OCI-LY7 (cell line): ENCODE results near the gene CRIP1. TPM values are rescaled to one million over a fixed set of nuclear protein-coding genes. Genes with fewer than 3 reads are reported as not detected.

Experiments
- Bru-seq: library from RNA; stranded (reverse); fragments of 400-500 nt; gene quantifications from one replicate; lab custom pipeline; 2021; lab: Mats Ljungman, UMichigan
- BruChase-seq, 2 experiments: library from RNA; stranded (reverse); fragments of 400-500 nt; gene quantifications; one replicate each; lab custom pipeline; 2021; lab: Mats Ljungman, UMichigan
- BruUV-seq: library from RNA; stranded (reverse); fragments of 400-500 nt; replicated peaks from 2 replicates; lab custom pipeline; 2021; lab: Mats Ljungman, UMichigan
- CTCF ChIA-PET: fragments of 300-600 bp; sonication (Branson Sonifier 250); formaldehyde crosslinking; loops from one replicate; lab custom pipeline; 2022; ENCODE audit warnings: antibody characterized with exemption; ENCODE audit not compliant: unreplicated experiment; lab: Charles Lee
- POLR2A ChIA-PET: fragments of 300-600 bp; sonication (Branson Sonifier 250); formaldehyde crosslinking; loops from one replicate; lab custom pipeline; 2022; ENCODE audit warnings: antibody characterized with exemption; lab: Charles Lee
- DNase-seq: peaks from one replicate; pipeline ENCODE4 v3.0.0-alpha.2; 2015; ENCODE audit warnings: low spot score
- H2AFZ ChIP-seq: fragments of 200-600 bp; sonication (generic), shearing (Covaris generic); 2 replicates; pipeline ENCODE4 v1.6.1; 2014; ENCODE audit warnings: mild to moderate bottlenecking, antibody characterized with exemption, low read length, moderate library complexity
- H3K27ac ChIP-seq: fragments of 200-600 bp; sonication (generic); 2 replicates; pipeline ENCODE4 v1.5.1; 2014; ENCODE audit warnings: mixed run types, low read depth, mild to moderate bottlenecking, moderate library complexity, low read length, inconsistent platforms; ENCODE audit not compliant: poor library complexity, severe bottlenecking
- H3K36me3 ChIP-seq: fragments of 200-600 bp; sonication (generic); 2 replicates; pipeline ENCODE4 v1.6.1; 2014; ENCODE audit warnings: mild to moderate bottlenecking, antibody characterized with exemption, low read length, moderate library complexity, mixed read lengths; ENCODE audit not compliant: insufficient read depth
- H3K4me1 ChIP-seq: fragments of 200-600 bp; sonication (generic); 2 replicates; pipeline ENCODE4 v1.5.1; 2014; ENCODE audit warnings: mild to moderate bottlenecking, low read length; ENCODE audit not compliant: insufficient read depth, poor library complexity, severe bottlenecking
- H3K4me2 ChIP-seq: fragments of 200-600 bp; sonication (generic); 2 replicates; pipeline ENCODE4 v1.6.1; 2014; ENCODE audit warnings: mild to moderate bottlenecking, low read length
- H3K4me3 ChIP-seq: fragments of 200-600 bp; sonication (generic); 2 replicates; pipeline ENCODE4 v1.5.1; 2014; ENCODE audit warnings: mild to moderate bottlenecking, low read depth, low read length; ENCODE audit not compliant: poor library complexity, severe bottlenecking
- H3K79me2 ChIP-seq: fragments of 200-600 bp; sonication (generic); 2 replicates; pipeline ENCODE4 v1.6.1; 2016; ENCODE audit warnings: low read depth, mild to moderate bottlenecking, low read length, moderate library complexity, mixed read lengths; ENCODE audit not compliant: insufficient read depth
- H3K9me2 ChIP-seq: fragments of 200-600 bp; sonication (generic); 2 replicates; pipeline ENCODE4 v1.6.1; 2016; ENCODE audit warnings: mild to moderate bottlenecking, low read length, mixed read lengths; ENCODE audit not compliant: insufficient read depth
- H3K9me3 ChIP-seq: fragments of 200-600 bp; sonication (generic); 2 replicates; pipeline ENCODE4 v1.6.1; 2014; ENCODE audit warnings: mild to moderate bottlenecking, mixed run types, low read length, mixed read lengths
- H4K20me1 ChIP-seq: fragments of 200-600 bp; sonication (generic); 2 replicates; pipeline ENCODE4 v1.6.1; 2014; ENCODE audit warnings: mild to moderate bottlenecking, antibody characterized with exemption, low read length, moderate library complexity, mixed read lengths; ENCODE audit not compliant: insufficient read depth
- CTCF ChIP-seq: fragments of 200-600 bp; sonication (generic); conservative IDR thresholded peaks from 2 replicates; pipeline ENCODE4 v1.5.1; 2014; ENCODE audit warnings: mild to moderate bottlenecking, antibody characterized with exemption, low read length, moderate library complexity, mixed read lengths
- EZH2phosphoT487 ChIP-seq: fragments of 200-600 bp; sonication (generic); IDR thresholded peaks from 2 replicates; pipeline ENCODE4 v1.6.1; 2018; ENCODE audit warnings: low read depth, borderline replicate concordance, mild to moderate bottlenecking, mixed run types, antibody characterized with exemption, low read length, moderate library complexity, mixed read lengths
- intact Hi-C: fragments of 100-400 bp; cut with micrococcal nuclease; formaldehyde crosslinking; loops from one replicate; pipeline ENCODE4 v1.10.0; 2022; ENCODE audit not compliant: unreplicated experiment
- long read RNA-seq: library from polyadenylated mRNA; stranded (forward); transcript quantifications from one replicate; pipeline ENCODE4 v2.0.0, GENCODE V29; 2022
- total RNA-seq, 2 experiments: library from RNA; depleted of rRNA in 1 of 2; stranded (reverse); fragments of >200 nt in 1 of 2; shearing (Covaris generic) in 1 of 2; gene quantifications; 2 replicates each; pipeline ENCODE4 v1.2.3, GENCODE V29; 2014 to 2022

The CRIP1 gene
- total RNA-seq (2014; rRNA removed; shearing (Covaris generic)) = 4.1 and 4.6 TPM in 2 replicates
- 1.5 TPM in 1 of 2 replicates, not detected in the other for total RNA-seq (2022)
- Bru-seq, nascent RNA = percentile 19 among the genes with signal in this experiment
- not detected for BruChase-seq, experiment 1, labeled RNA remaining after a 6-hour chase
- percentile 19 among the genes with signal in this experiment for BruChase-seq, experiment 2, labeled RNA remaining after a 2-hour chase
- long read RNA-seq, partial matches to known transcripts = 0 of 4 reads
- long read RNA-seq, other reads (novel, unspliced or antisense) = 0 of 4 reads

GRCh38 chr14:105486163-105486973, at the start of gene CRIP1:
TSS of gene CRIP1 (plus strand) at chr14:105486886. CDS start at chr14:105487260, 374 bp downstream.
- H3K4me3 ChIP-seq = peak within 1 kb of the TSS; percentile 35
- CTCF ChIA-PET = no interaction called here
- H4K20me1 ChIP-seq = no peaks in the 10 kb centered on the region
- TF ChIP-seq CTCF (no peak), EZH2phosphoT487 (no peak)
- intact Hi-C loops = no loop called here
- no peaks in the 10 kb centered on the region for H3K36me3 ChIP-seq
- no peaks in the 10 kb centered on the region for H3K9me2 ChIP-seq
- DNase-seq = no peak
- POLR2A ChIA-PET = no interaction called here
- no peaks in the 10 kb centered on the region for H3K9me3 ChIP-seq
- peak within 1 kb of the TSS; percentile 60 for H3K4me2 ChIP-seq
- no TSS peak for BruUV-seq
- no peak within 1 kb of the TSS for H3K27ac ChIP-seq
- no peaks in the 10 kb centered on the region for H3K79me2 ChIP-seq
- no peak within 1 kb of the TSS for H2AFZ ChIP-seq
- peaks cover 33% of the 10 kb centered on the region for H3K4me1 ChIP-seq

GRCh38 chr14:105436891-105437722, 49.6 kb upstream of the CRIP1 start:
- no peak for TF ChIP-seq EZH2phosphoT487
- TF ChIP-seq CTCF = no peak
- H2AFZ ChIP-seq = no peak overlapping the region
- H3K4me3 ChIP-seq = no peak overlapping the region
- H3K4me2 ChIP-seq = no peak overlapping the region
- ChIA-PET CTCF (no interaction called here), POLR2A (no interaction called here)
- peaks cover 15% of the 10 kb centered on the region for H3K9me3 ChIP-seq
- no peaks in the 10 kb centered on the region for H3K4me1 ChIP-seq
- BruUV-seq = no TSS peak
- peak; percentile 22 for DNase-seq
- H3K36me3 ChIP-seq = peaks cover 82% of the 10 kb centered on the region
- no peak overlapping the region for H3K27ac ChIP-seq
- 0 out of 2 replicates have a peak, but pooled peaks cover 6% of the 10 kb centered on the region for H4K20me1 ChIP-seq
- H3K79me2 ChIP-seq = peaks cover 56% of the 10 kb centered on the region
- no peaks in the 10 kb centered on the region for H3K9me2 ChIP-seq
- intact Hi-C loops = no loop called here
